ENCODE results near the gene CHTF18. TPM values are rescaled to one million over a fixed set of nuclear protein-coding genes. Genes with fewer than 3 reads are reported as not detected.

CHTF18 gene
- total RNA-seq, 1 experiment from 2014 or later: 120 TPM

- no peaks in the 10 kb centered on the region for H3K9me3 ChIP-seq (ENCODE audit: control insufficient read depth, low read depth, low read length)
- H2BK5ac ChIP-seq (ENCODE audit: insufficient read length, low read length): no peak overlapping the region
- H4K91ac ChIP-seq (ENCODE audit: insufficient read length, low read depth, low read length): no peak overlapping the region
- no peaks in the 10 kb centered on the region for H3K79me2 ChIP-seq (ENCODE audit: insufficient read depth, low read length)
- H3K56ac ChIP-seq (ENCODE audit: insufficient read length, low read depth, low read length): no peak overlapping the region
- H4K20me1 ChIP-seq (ENCODE audit: control insufficient read depth, insufficient read depth, insufficient read length): no peaks in the 10 kb centered on the region
- H2AK5ac ChIP-seq (ENCODE audit: insufficient read length, low read length): no peak overlapping the region
- H2BK15ac ChIP-seq (ENCODE audit: low read depth, low read length): no peak overlapping the region
- no peak overlapping the region for H3K4me2 ChIP-seq (ENCODE audit: insufficient read depth, insufficient read length, low read length)
- no peak overlapping the region for H2BK20ac ChIP-seq (ENCODE audit: low read depth, low read length, poor library complexity, severe bottlenecking)
- H3K27me3 Mint-ChIP-seq (ENCODE audit: low read depth): peaks cover 20% of the 10 kb centered on the region
- H3K4ac ChIP-seq (ENCODE audit: low read depth, low read length): no peak overlapping the region
- H3K9me3 Mint-ChIP-seq: peaks cover 0 to 4% of the 10 kb centered on the region in 2 experiments; a peak in 1 of 5 replicates
- no peak overlapping the region for H2BK120ac ChIP-seq (ENCODE audit: low read depth, low read length, poor library complexity, severe bottlenecking)
- H2AFZ ChIP-seq (ENCODE audit: low read length): no peak overlapping the region
- H3K14ac ChIP-seq (ENCODE audit: insufficient read depth, low read length): no peak overlapping the region; the same call in 1 of the 2 replicates
- DNase-seq: no peak
- no peak overlapping the region for H3K27ac ChIP-seq (ENCODE audit: insufficient read length, low read depth, low read length)
- no peaks in the 10 kb centered on the region for H3K4me1 ChIP-seq (ENCODE audit: insufficient read depth, low read length)
- H4K8ac ChIP-seq (replicated peaks; ENCODE audit: insufficient read length, low read depth, low read length): no peak overlapping the region
- no peak for TF ChIP-seq CTCF (conservative IDR thresholded peaks at IDR 0.05)
- H3K9ac ChIP-seq (ENCODE audit: extremely low read depth, insufficient read length, low read length): no peak overlapping the region
- no peaks in the 10 kb centered on the region for H3K79me1 ChIP-seq (ENCODE audit: insufficient read depth, low read depth, low read length, poor library complexity, severe bottlenecking)
- no peak overlapping the region for H3K4me3 Mint-ChIP-seq
- H3K18ac ChIP-seq (ENCODE audit: insufficient read length, low read depth, low read length): no peak overlapping the region
- WGBS (ENCODE audit: extremely low coverage, insufficient read length, low lambda C conversion rate): no CpG with 5 or more reads among the region's 21 CpGs
- H3K23ac ChIP-seq (ENCODE audit: insufficient read length, low read depth, low read length): no peak overlapping the region
- H3K36me3 Mint-ChIP-seq (ENCODE audit: insufficient read depth in 1 of 3, low read depth in 3 of 3): no peaks in the 10 kb centered on the region
- H3K23me2 ChIP-seq (ENCODE audit: insufficient read length, low read depth, low read length, poor library complexity, severe bottlenecking): no peaks in the 10 kb centered on the region
- no peak overlapping the region for H3T11ph ChIP-seq (ENCODE audit: low read length)
- H3K27me3 ChIP-seq (ENCODE audit: insufficient read depth, low read length): no peaks in the 10 kb centered on the region; the same call in 1 of the 2 replicates
- H4K5ac ChIP-seq (ENCODE audit: insufficient read length, low read depth, low read length): no peak overlapping the region
- no peak overlapping the region; a peak in 1 of 7 replicates for H3K27ac Mint-ChIP-seq
- no peak overlapping the region for H2BK12ac ChIP-seq (ENCODE audit: insufficient read length, low read depth, low read length)
- peaks cover 16 to 21% of the 10 kb centered on the region in 2 experiments for H3K4me1 Mint-ChIP-seq
Measured at GRCh38 chr16:822174-822908, 33.9 kb downstream of the CHTF18 start.
